GM12892 (cell line): ENCODE measurements around the gene UGT1A6.

ENCODE experiments used
- POLR2A ChIP-seq: IDR thresholded peaks from 2 replicates; pipeline ENCODE4 v1.6.1; 2011; ENCODE audit warnings: low read depth, low read length, control low read depth
- POLR2AphosphoS5 ChIP-seq: IDR thresholded peaks from 2 replicates; pipeline ENCODE4 v1.6.1; 2011; ENCODE audit warnings: low read depth, low read length, control low read depth
- TAF1 ChIP-seq: IDR thresholded peaks from 2 replicates; pipeline ENCODE4 v1.6.1; 2011; ENCODE audit warnings: low read depth, mild to moderate bottlenecking, control low read depth, low read length, borderline replicate concordance

- TF ChIP-seq POLR2AphosphoS5 (no peak), POLR2A (no peak), TAF1 (no peak)
Measured at GRCh38 chr2:233789554-233789953, 96.9 kb downstream of the UGT1A6 start.
